Stimulated activated CD4-positive, alpha-beta T cell treated with anti-CD3 and anti-CD28 coated beads, Interleukin-1b, Interleukin-23, amount 100 ng/mL, for 24 hours (primary cell): ENCODE data around the gene GART.
"Not testable (repeated sequence)": the region's sequence is repeated elsewhere in the genome, so short reads cannot be mapped to it uniquely, and the experiment has no call there.

Source experiments
- DNase-seq, 4 experiments: peaks; one replicate each; pipeline ENCODE4 v3.0.0-alpha.2; 2020; ENCODE audit warnings: low read depth in 4 of 4, low spot score in 1 of 4

Gene GART

GRCh38 chr21:33541756-33542639 lies at the start of gene GART:
TSS of gene GART (minus strand) at chr21:33542117. CDS start at chr21:33539315, 2,802 bp downstream.
- peak; percentile 64 to 79 (median 74) for DNase-seq

GRCh38 chr21:33588485-33589335 lies 46.8 kb upstream of the GART start, which contains the start of gene DONSON:
TSS of gene DONSON (minus strand) at chr21:33588684. CDS start at chr21:33588641, 43 bp downstream.
- peak; percentile 63 to 84 (median 79) for DNase-seq

GRCh38 chr21:33587792-33588484 lies 46.0 kb upstream of the GART start:
- DNase-seq = peak in 2 of 4 experiments; percentile 2 to 9

GRCh38 chr21:33586927-33587326 lies 45.0 kb upstream of the GART start:
- no peak for DNase-seq

- no peak for DNase-seq
These were observed 42.5 kb upstream of the GART start for GRCh38 chr21:33584455-33584854.

GRCh38 chr21:33578959-33579542 lies 37.1 kb upstream of the GART start:
- DNase-seq = no peak

- no peak for DNase-seq
These were observed 36.3 kb upstream of the GART start for GRCh38 chr21:33578214-33578613.

- not testable (repeated sequence) for DNase-seq
These were observed 34.8 kb upstream of the GART start for GRCh38 chr21:33576741-33577141.

- DNase-seq = no peak
These were observed 30.4 kb upstream of the GART start for GRCh38 chr21:33572350-33572749.

GRCh38 chr21:33569991-33570390 lies 28.1 kb upstream of the GART start:
- no peak for DNase-seq

- DNase-seq = no peak
These were observed 26.5 kb upstream of the GART start for GRCh38 chr21:33568448-33568847.

GRCh38 chr21:33567914-33568313 lies 26.0 kb upstream of the GART start:
- no peak for DNase-seq

GRCh38 chr21:33566514-33566913 lies 24.6 kb upstream of the GART start:
- no peak for DNase-seq

GRCh38 chr21:33562389-33562788 lies 20.5 kb upstream of the GART start:
- DNase-seq = no peak

GRCh38 chr21:33561373-33561772 lies 19.5 kb upstream of the GART start:
- no peak for DNase-seq

GRCh38 chr21:33560965-33561364 lies 19.0 kb upstream of the GART start:
- no peak for DNase-seq

- DNase-seq = no peak
These were observed 17.9 kb upstream of the GART start for GRCh38 chr21:33559813-33560212.

- DNase-seq = no peak
These were observed 17.0 kb upstream of the GART start for GRCh38 chr21:33558777-33559421.

- DNase-seq = no peak
These were observed 15.5 kb upstream of the GART start for GRCh38 chr21:33557447-33557846.

- no peak for DNase-seq
These were observed 13.0 kb upstream of the GART start for GRCh38 chr21:33554982-33555344.
